Smooth muscle cell (in vitro differentiated cells): Measurements from ENCODE around the gene BPIFB4. TPM values are rescaled to one million over a fixed set of nuclear protein-coding genes. Genes with fewer than 3 reads are reported as not detected.

Source experiments
- DNase-seq: peaks from one replicate; lab custom pipeline; 2025; ENCODE audit not compliant: unreplicated experiment; lab: John Stamatoyannopoulos, UW
- H2AFZ ChIP-seq: fragments of 200-600 bp; sonication (generic); 2 replicates; pipeline ENCODE4 v1.6.0; 2016; ENCODE audit warnings: antibody characterized with exemption, low read depth, mild to moderate bottlenecking
- H3F3A ChIP-seq: fragments of 200-600 bp; sonication (generic); 2 replicates; pipeline ENCODE4 v1.6.0; 2017; ENCODE audit warnings: antibody characterized with exemption, low read depth
- H3K27ac ChIP-seq: fragments of 200-600 bp; sonication (generic); 2 replicates; pipeline ENCODE4 v1.5.1; 2016; ENCODE audit warnings: low read depth, mild to moderate bottlenecking
- H3K27me3 ChIP-seq: fragments of 200-600 bp; sonication (generic); 2 replicates; pipeline ENCODE4 v1.6.1; 2016; ENCODE audit warnings: low read depth, mild to moderate bottlenecking
- H3K36me3 ChIP-seq: fragments of 200-600 bp; sonication (generic); 2 replicates; pipeline ENCODE4 v1.5.1; 2016; ENCODE audit warnings: low read depth
- H3K4me1 ChIP-seq: fragments of 200-600 bp; sonication (generic); 2 replicates; pipeline ENCODE4 v1.5.1; 2016; ENCODE audit warnings: low read depth
- H3K4me2 ChIP-seq: fragments of 200-600 bp; sonication (generic); 2 replicates; pipeline ENCODE4 v1.6.0; 2016; ENCODE audit warnings: mild to moderate bottlenecking
- H3K4me3 ChIP-seq: fragments of 200-600 bp; sonication (generic); 2 replicates; pipeline ENCODE4 v1.5.1; 2016; ENCODE audit warnings: mild to moderate bottlenecking
- H3K79me2 ChIP-seq: fragments of 200-600 bp; sonication (generic); 2 replicates; pipeline ENCODE4 v1.6.0; 2016; ENCODE audit warnings: low read depth, mild to moderate bottlenecking
- H3K9ac ChIP-seq: fragments of 200-600 bp; sonication (generic); 2 replicates; pipeline ENCODE4 v1.6.0; 2016; ENCODE audit warnings: low read depth
- H3K9me3 ChIP-seq: fragments of 200-600 bp; sonication (generic); replicated peaks from 2 replicates; pipeline ENCODE4 v1.5.1; 2016; ENCODE audit warnings: low read depth
- H4K20me1 ChIP-seq: fragments of 200-600 bp; sonication (generic); 2 replicates; pipeline ENCODE4 v1.6.0; 2016; ENCODE audit warnings: low read depth
- WGBS: methylation state at CpG from one replicate; pipeline ENCODE4 v1.1.7; 2016; ENCODE audit warnings: low lambda C conversion rate; 5-methylcytosine and 5-hydroxymethylcytosine counted together
- polyA plus RNA-seq: library from polyadenylated mRNA; unstranded; fragments of >200 nt; fragmentation: Nextera tagmentation; extraction: Ambion mirVana; gene quantifications from 2 replicates; pipeline ENCODE4 v1.2.1, GENCODE V29; 2016
- total RNA-seq: library from RNA; depleted of rRNA; stranded (reverse); fragments of >200 nt; gene quantifications from 2 replicates; pipeline ENCODE4 v1.2.3, GENCODE V29; 2014
- TF ChIP-seq, protein P1 (sequence below): fragments of 200-600 bp; sonication (generic); IDR thresholded peaks from 2 replicates; pipeline ENCODE4 v1.5.1; 2017; ENCODE audit warnings: borderline replicate concordance, mild to moderate bottlenecking, antibody characterized with exemption; ENCODE audit not compliant: insufficient read depth, poor library complexity, severe bottlenecking

Gene BPIFB4
- total and polyA plus RNA-seq, 2 experiments from 2014 or later = not detected

DNA sequence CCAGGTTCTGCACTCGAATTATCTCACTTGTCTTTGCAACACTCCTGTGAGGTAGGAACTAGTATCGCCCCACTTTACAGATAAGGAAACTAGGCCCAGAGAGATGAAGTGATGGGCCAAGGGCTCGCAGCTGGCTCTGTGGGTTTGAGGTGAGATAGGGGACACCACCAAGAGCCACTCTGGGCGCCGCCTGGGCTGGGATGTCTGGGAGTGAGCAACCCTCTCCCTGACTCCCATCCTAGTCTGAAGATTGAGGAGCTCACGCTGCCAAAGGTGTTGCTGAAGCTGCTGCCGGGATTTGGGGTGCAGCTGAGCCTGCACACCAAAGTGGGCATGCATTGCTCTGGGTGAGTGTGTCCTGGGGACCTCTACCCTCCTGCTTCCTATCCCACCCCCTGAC, 20.3 kb upstream of the BPIFB4 start:
- no peak overlapping the region for H3K9ac ChIP-seq
- no peak overlapping the region for H3K27ac ChIP-seq
- no peaks in the 10 kb centered on the region for H3K36me3 ChIP-seq
- H3K9me3 ChIP-seq = no peaks in the 10 kb centered on the region
- H4K20me1 ChIP-seq = no peaks in the 10 kb centered on the region
- H2AFZ ChIP-seq = no peak overlapping the region
- no peaks in the 10 kb centered on the region for H3K79me2 ChIP-seq
- H3K4me2 ChIP-seq = no peak overlapping the region
- no peaks in the 10 kb centered on the region for H3F3A ChIP-seq
- no peaks in the 10 kb centered on the region for H3K27me3 ChIP-seq
- TF ChIP-seq, protein P1, sequence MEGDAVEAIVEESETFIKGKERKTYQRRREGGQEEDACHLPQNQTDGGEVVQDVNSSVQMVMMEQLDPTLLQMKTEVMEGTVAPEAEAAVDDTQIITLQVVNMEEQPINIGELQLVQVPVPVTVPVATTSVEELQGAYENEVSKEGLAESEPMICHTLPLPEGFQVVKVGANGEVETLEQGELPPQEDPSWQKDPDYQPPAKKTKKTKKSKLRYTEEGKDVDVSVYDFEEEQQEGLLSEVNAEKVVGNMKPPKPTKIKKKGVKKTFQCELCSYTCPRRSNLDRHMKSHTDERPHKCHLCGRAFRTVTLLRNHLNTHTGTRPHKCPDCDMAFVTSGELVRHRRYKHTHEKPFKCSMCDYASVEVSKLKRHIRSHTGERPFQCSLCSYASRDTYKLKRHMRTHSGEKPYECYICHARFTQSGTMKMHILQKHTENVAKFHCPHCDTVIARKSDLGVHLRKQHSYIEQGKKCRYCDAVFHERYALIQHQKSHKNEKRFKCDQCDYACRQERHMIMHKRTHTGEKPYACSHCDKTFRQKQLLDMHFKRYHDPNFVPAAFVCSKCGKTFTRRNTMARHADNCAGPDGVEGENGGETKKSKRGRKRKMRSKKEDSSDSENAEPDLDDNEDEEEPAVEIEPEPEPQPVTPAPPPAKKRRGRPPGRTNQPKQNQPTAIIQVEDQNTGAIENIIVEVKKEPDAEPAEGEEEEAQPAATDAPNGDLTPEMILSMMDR = no peak
- no peak overlapping the region for H3K4me3 ChIP-seq
- no peaks in the 10 kb centered on the region for H3K4me1 ChIP-seq
- no peak for DNase-seq
- 68% methylated on average over 7 of the region's 7 CpGs for WGBS

DNA sequence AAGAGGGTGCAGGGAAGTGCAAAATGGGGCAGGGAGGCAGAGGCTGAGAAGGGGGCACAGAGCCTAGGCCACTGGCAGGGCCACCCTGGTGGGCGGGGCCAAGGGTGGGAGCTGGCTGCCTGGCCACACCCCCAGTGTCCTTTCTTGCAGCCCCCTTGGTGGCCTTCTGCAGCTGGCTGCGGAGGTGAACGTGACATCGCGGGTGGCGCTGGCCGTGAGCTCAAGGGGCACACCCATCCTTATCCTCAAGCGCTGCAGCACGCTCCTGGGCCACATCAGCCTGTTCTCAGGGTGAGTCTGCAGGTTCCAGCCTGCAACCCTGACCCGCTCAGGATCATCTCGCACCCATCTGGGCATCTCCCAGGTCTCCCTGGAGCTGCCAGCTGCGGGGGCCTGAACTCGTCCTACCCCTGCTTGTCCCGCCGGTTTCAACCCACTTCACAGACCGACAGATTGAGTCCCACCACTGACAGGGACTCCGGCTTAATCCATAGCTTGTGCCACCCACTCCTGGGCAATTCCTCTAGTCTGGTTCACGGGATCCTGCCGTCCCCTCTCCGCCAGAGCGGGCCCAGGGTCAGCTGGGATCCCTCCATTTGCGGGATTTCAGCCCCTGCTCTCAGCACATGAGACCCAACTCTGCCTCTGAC, 19.6 kb upstream of the BPIFB4 start:
- Histone ChIP-seq H4K20me1 (no peaks in the 10 kb centered on the region), H3K27ac (no peak overlapping the region), H3K4me1 (no peaks in the 10 kb centered on the region), H3K36me3 (no peaks in the 10 kb centered on the region), H3F3A (no peaks in the 10 kb centered on the region), H2AFZ (no peak overlapping the region), H3K9me3 (no peaks in the 10 kb centered on the region), H3K79me2 (no peaks in the 10 kb centered on the region), H3K4me3 (no peak overlapping the region), H3K27me3 (no peaks in the 10 kb centered on the region), H3K4me2 (no peak overlapping the region), H3K9ac (no peak overlapping the region)
- WGBS = 95% methylated on average over 22 of the region's 22 CpGs
- TF ChIP-seq, protein P1 = no peak
- no peak for DNase-seq

DNA sequence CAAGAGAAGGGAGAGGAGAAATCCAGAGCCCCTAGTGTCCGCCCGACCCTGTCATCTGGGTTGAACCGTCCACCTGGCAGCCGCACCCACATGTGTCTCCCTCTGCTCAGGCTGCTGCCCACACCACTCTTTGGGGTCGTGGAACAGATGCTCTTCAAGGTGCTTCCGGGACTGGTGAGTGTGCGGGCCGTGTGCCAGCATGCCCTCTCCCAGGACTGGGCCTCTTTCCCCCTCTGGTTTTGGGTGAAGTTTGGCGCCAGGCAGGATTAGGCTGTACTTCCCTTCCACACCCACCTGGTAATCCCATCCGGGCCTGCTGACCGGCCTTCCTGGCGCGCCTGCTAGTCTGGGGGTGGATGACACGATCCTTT, 17.8 kb upstream of the BPIFB4 start:
- no peak overlapping the region for H3K4me2 ChIP-seq
- no peaks in the 10 kb centered on the region for H3K4me1 ChIP-seq
- no peak overlapping the region for H3K4me3 ChIP-seq
- no peaks in the 10 kb centered on the region for H3K79me2 ChIP-seq
- TF ChIP-seq, protein P1 = no peak
- H3K36me3 ChIP-seq = no peaks in the 10 kb centered on the region
- H4K20me1 ChIP-seq = no peaks in the 10 kb centered on the region
- H3K27me3 ChIP-seq = no peaks in the 10 kb centered on the region
- H3F3A ChIP-seq = no peaks in the 10 kb centered on the region
- no peak for DNase-seq
- H3K27ac ChIP-seq = no peak overlapping the region
- no peak overlapping the region for H2AFZ ChIP-seq
- no peak overlapping the region for H3K9ac ChIP-seq
- WGBS = 90% methylated on average over 14 of the region's 14 CpGs
- H3K9me3 ChIP-seq = no peaks in the 10 kb centered on the region

DNA sequence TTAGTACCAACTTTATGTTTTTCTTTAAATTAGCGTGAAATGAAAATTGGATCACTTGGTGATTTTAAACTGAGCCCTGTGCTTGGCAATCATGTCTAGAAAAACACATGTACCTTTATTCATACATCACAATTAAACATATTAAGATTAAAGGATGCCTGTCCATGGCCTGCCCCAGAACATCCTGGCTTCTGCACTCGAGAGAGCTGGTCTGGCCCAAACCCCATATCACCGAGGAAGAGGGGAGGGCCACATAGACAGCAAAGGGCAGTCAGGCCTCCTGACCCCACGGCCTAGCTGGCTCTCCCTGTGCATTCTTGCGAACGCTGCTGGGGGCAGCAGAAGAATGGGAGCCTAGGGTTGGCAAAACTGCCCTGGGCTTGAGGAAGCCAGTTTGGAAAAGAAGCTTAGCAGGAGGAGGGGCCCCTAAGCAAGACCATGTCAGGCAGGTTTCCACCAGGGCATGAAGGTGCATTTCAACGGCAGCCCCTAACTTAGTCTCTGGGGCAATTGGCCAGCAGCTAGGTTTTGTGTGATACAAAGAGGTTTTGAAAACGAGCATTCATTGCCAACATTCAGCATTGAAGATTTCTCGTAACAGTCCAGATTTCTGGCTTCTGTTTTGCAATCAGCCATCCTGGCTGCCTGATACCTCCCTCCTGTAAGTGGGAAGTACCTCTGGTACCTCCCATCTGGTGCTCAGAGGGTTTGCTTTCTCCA, 17.2 kb upstream of the BPIFB4 start:
- Histone ChIP-seq H3K4me2 (no peak overlapping the region), H3K36me3 (no peaks in the 10 kb centered on the region), H3K4me1 (no peaks in the 10 kb centered on the region), H3K27me3 (no peaks in the 10 kb centered on the region), H4K20me1 (no peaks in the 10 kb centered on the region), H3K27ac (no peak overlapping the region), H3K9me3 (no peaks in the 10 kb centered on the region), H2AFZ (no peak overlapping the region), H3F3A (no peaks in the 10 kb centered on the region), H3K4me3 (no peak overlapping the region), H3K9ac (no peak overlapping the region), H3K79me2 (no peaks in the 10 kb centered on the region)
- no peak for DNase-seq
- WGBS = 78% methylated on average over 9 of the region's 9 CpGs
- TF ChIP-seq, protein P1 = no peak
